HepG2 (cell line): ENCODE data around the gene CLEC16A. TPM values are rescaled to one million over a fixed set of nuclear protein-coding genes. Genes with fewer than 3 reads are reported as not detected.

ENCODE experiments used
- BCL3 ChIP-seq: sonication (generic); formaldehyde crosslinking; IDR thresholded peaks from 2 replicates; pipeline ENCODE4 v1.5.1; 2020; ENCODE audit warnings: mild to moderate bottlenecking, missing genetic modification reagents, moderate library complexity
- FOXA3 ChIP-seq: IDR thresholded peaks from 2 replicates; pipeline ENCODE4 v1.6.1; 2016; ENCODE audit warnings: missing genetic modification reagents, missing compliant biosample characterization
- ISL2 ChIP-seq: sonication (generic); formaldehyde crosslinking; IDR thresholded peaks from 2 replicates; pipeline ENCODE4 v1.5.0; 2020; ENCODE audit warnings: missing genetic modification reagents
- MEF2D ChIP-seq: sonication (generic); formaldehyde crosslinking; IDR thresholded peaks from 2 replicates; pipeline ENCODE4 v1.5.1; 2020; ENCODE audit warnings: mild to moderate bottlenecking, missing genetic modification reagents
- PLSCR1 ChIP-seq: sonication (generic); formaldehyde crosslinking; IDR thresholded peaks from 2 replicates; pipeline ENCODE4 v1.5.0; 2020; ENCODE audit warnings: missing genetic modification reagents, mild to moderate bottlenecking, borderline replicate concordance
- SMAD1 ChIP-seq: sonication (generic); formaldehyde crosslinking; IDR thresholded peaks from 2 replicates; pipeline ENCODE4 v1.4.0; 2020; ENCODE audit warnings: missing genetic modification reagents, low read depth, mild to moderate bottlenecking, borderline replicate concordance
- SMC3 ChIP-seq: IDR thresholded peaks from 2 replicates; pipeline ENCODE4 v1.6.1; 2011; ENCODE audit warnings: low read length, improper control_type of control experiment
- YEATS4 ChIP-seq: sonication (generic); formaldehyde crosslinking; IDR thresholded peaks from 2 replicates; pipeline ENCODE4 v1.4.0; 2020; ENCODE audit warnings: missing genetic modification reagents, borderline replicate concordance
- ZBTB7B ChIP-seq: sonication (generic); formaldehyde crosslinking; IDR thresholded peaks from 2 replicates; pipeline ENCODE4 v1.4.0; 2020; ENCODE audit warnings: missing genetic modification reagents
- ZNF138 ChIP-seq: sonication (generic); formaldehyde crosslinking; IDR thresholded peaks from 2 replicates; pipeline ENCODE4 v1.5.0; 2020; ENCODE audit warnings: mild to moderate bottlenecking, low read depth, missing genetic modification reagents
- ZNF343 ChIP-seq: sonication (generic); formaldehyde crosslinking; IDR thresholded peaks from 2 replicates; pipeline ENCODE4 v1.4.0; 2020; ENCODE audit warnings: mild to moderate bottlenecking, missing genetic modification reagents
- ZNF883 ChIP-seq: sonication (generic); formaldehyde crosslinking; IDR thresholded peaks from 2 replicates; pipeline ENCODE4 v1.5.1; 2020; ENCODE audit warnings: mild to moderate bottlenecking, missing genetic modification reagents; ENCODE audit errors: not compliant biosample characterization
- polyA plus RNA-seq, 8 experiments: library from polyadenylated mRNA; depleted of rRNA in 3 of 8; stranded (reverse) in 7 of 8; unstranded in 1 of 8; fragments of >200 nt; fragmentation: Illumina TruSeq in 4 of 8; extraction: Trizol in 4 of 8; gene quantifications; 2 replicates each; pipeline versions ENCODE4 v1.2.1 to v1.2.3, GENCODE V29; 2011 to 2016; ENCODE audit warnings: low read depth in 4 of 8, missing spikeins in 1 of 8, mixed read lengths in 1 of 8; ENCODE audit not compliant: insufficient read depth in 1 of 8
- total RNA-seq, 5 experiments: library from RNA; depleted of rRNA; stranded (reverse); fragments of >200 nt; fragmentation: Illumina TruSeq; extraction: Trizol; gene quantifications; 2 replicates each; pipeline ENCODE4 v1.2.3, GENCODE V29; 2016; ENCODE audit warnings: low read depth in 1 of 5
- TF ChIP-seq, protein P1 (sequence below): sonication (generic); formaldehyde crosslinking; IDR thresholded peaks from 2 replicates; pipeline ENCODE4 v1.4.0; 2020; ENCODE audit warnings: missing genetic modification reagents
- TF ChIP-seq, protein P2 (sequence below), 2 experiments: IDR thresholded peaks; 2 replicates each; pipeline ENCODE4 v1.6.1; 2011 to 2012; ENCODE audit warnings: low read length in 2 of 2, borderline replicate concordance in 1 of 2, low read depth in 1 of 2, mild to moderate bottlenecking in 1 of 2, moderate library complexity in 1 of 2
- TF ChIP-seq, protein P3 (sequence below): sonication (generic); formaldehyde crosslinking; IDR thresholded peaks from 2 replicates; pipeline ENCODE4 v1.5.0; 2020; ENCODE audit warnings: mild to moderate bottlenecking, missing genetic modification reagents

CLEC16A gene
- total and polyA plus RNA-seq, 2 of the 13 experiments (the other 11 are each of a cell fraction or from before 2014, with no cell fraction given), result 8.5 to 10.3 TPM

DNA sequence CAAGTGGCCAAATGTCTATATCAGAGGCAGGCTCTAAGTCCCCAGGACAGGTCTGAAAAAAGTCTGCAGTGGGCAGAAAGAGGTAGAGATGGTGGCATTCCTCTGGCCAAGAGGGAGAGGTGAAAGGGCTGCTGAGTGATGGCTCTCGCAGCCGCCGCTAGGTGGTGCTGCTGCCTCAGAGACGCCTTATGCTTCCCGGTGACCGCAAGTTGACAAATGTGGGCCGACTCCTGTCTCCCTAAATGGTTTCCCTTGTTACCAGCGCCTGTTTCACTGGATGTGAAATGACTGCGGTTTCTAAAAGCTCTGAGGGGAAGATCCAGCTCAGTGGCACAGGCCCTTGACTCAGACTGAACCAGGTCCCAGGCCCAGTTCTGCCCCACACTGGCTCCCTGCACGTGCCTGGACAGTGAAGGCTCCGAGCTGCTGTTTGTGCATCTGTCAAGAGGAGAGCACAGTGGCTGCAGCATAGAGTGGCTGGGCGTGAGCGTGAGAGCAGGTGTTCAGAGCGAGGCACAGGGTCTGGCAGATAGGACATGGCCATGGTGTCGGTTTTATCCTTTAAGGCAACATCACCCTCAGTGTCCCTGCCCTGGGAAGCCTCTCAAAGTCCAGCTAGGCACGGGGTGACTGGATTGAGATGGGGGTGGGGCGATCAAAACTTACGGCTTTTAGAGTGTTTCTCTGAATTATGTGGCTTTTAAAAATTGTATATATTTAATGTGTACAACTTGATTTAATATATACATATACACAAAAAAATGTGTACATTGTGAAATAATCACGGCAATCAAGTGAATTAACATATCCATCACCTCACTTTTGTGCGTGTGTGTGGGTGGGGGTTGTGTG is 19.9 kb downstream of the CLEC16A start (continued):
- 0 out of 2 replicates have a peak, but pooled peaks have one; percentile 27 for TF ChIP-seq ZBTB7B (CRISPR knock-in tag)
- TF ChIP-seq, protein P1, sequence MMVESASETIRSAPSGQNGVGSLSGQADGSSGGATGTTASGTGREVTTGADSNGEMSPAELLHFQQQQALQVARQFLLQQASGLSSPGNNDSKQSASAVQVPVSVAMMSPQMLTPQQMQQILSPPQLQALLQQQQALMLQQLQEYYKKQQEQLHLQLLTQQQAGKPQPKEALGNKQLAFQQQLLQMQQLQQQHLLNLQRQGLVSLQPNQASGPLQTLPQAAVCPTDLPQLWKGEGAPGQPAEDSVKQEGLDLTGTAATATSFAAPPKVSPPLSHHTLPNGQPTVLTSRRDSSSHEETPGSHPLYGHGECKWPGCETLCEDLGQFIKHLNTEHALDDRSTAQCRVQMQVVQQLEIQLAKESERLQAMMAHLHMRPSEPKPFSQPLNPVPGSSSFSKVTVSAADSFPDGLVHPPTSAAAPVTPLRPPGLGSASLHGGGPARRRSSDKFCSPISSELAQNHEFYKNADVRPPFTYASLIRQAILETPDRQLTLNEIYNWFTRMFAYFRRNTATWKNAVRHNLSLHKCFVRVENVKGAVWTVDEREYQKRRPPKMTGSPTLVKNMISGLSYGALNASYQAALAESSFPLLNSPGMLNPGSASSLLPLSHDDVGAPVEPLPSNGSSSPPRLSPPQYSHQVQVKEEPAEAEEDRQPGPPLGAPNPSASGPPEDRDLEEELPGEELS, result 0 out of 2 replicates have a peak, but pooled peaks have one; percentile 38
- TF ChIP-seq, protein P2, sequence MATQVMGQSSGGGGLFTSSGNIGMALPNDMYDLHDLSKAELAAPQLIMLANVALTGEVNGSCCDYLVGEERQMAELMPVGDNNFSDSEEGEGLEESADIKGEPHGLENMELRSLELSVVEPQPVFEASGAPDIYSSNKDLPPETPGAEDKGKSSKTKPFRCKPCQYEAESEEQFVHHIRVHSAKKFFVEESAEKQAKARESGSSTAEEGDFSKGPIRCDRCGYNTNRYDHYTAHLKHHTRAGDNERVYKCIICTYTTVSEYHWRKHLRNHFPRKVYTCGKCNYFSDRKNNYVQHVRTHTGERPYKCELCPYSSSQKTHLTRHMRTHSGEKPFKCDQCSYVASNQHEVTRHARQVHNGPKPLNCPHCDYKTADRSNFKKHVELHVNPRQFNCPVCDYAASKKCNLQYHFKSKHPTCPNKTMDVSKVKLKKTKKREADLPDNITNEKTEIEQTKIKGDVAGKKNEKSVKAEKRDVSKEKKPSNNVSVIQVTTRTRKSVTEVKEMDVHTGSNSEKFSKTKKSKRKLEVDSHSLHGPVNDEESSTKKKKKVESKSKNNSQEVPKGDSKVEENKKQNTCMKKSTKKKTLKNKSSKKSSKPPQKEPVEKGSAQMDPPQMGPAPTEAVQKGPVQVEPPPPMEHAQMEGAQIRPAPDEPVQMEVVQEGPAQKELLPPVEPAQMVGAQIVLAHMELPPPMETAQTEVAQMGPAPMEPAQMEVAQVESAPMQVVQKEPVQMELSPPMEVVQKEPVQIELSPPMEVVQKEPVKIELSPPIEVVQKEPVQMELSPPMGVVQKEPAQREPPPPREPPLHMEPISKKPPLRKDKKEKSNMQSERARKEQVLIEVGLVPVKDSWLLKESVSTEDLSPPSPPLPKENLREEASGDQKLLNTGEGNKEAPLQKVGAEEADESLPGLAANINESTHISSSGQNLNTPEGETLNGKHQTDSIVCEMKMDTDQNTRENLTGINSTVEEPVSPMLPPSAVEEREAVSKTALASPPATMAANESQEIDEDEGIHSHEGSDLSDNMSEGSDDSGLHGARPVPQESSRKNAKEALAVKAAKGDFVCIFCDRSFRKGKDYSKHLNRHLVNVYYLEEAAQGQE (IDR thresholded peaks at IDR 0.05; ENCODE audit: borderline replicate concordance in 1 of 2, low read depth in 1 of 2, low read length in 2 of 2), result no peak
- no peak for TF ChIP-seq PLSCR1
- peak; percentile 77 for TF ChIP-seq MEF2D (CRISPR knock-in tag)
- 0 out of 2 replicates have a peak, but pooled peaks have one; percentile 32 for TF ChIP-seq YEATS4 (CRISPR knock-in tag)
- TF ChIP-seq, protein P3, sequence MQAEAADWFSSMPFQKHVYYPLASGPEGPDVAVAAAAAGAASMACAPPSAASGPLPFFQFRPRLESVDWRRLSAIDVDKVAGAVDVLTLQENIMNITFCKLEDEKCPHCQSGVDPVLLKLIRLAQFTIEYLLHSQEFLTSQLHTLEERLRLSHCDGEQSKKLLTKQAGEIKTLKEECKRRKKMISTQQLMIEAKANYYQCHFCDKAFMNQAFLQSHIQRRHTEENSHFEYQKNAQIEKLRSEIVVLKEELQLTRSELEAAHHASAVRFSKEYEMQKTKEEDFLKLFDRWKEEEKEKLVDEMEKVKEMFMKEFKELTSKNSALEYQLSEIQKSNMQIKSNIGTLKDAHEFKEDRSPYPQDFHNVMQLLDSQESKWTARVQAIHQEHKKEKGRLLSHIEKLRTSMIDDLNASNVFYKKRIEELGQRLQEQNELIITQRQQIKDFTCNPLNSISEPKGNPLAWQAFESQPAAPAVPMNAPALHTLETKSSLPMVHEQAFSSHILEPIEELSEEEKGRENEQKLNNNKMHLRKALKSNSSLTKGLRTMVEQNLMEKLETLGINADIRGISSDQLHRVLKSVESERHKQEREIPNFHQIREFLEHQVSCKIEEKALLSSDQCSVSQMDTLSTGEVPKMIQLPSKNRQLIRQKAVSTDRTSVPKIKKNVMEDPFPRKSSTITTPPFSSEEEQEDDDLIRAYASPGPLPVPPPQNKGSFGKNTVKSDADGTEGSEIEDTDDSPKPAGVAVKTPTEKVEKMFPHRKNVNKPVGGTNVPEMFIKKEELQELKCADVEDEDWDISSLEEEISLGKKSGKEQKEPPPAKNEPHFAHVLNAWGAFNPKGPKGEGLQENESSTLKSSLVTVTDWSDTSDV (CRISPR knock-in tag), result peak; percentile 83; the same call in 1 of the 2 replicates
- 0 out of 2 replicates have a peak, but pooled peaks have one; percentile 26 for TF ChIP-seq ZNF343 (CRISPR knock-in tag)
- peak; percentile 78; the same call in 1 of the 2 replicates for TF ChIP-seq BCL3 (CRISPR knock-in tag)
- peak; percentile 87 for TF ChIP-seq SMC3
- peak; percentile 79 for TF ChIP-seq FOXA3 (CRISPR knock-in tag)
- TF ChIP-seq ZNF883 (CRISPR knock-in tag), result peak; percentile 84
- TF ChIP-seq ISL2 (CRISPR knock-in tag), result peak; percentile 41; the same call in 1 of the 2 replicates
- TF ChIP-seq SMAD1 (CRISPR knock-in tag), result peak; percentile 86; the same call in 1 of the 2 replicates
- TF ChIP-seq ZNF138 (CRISPR knock-in tag), result peak; percentile 34; the same call in 1 of the 2 replicates
